Loucy (cell line): ENCODE measurements around the gene KCNQ5.

Experiments used
- H2AFZ ChIP-seq: fragments of 200-600 bp; sonication (generic); 2 replicates; pipeline ENCODE4 v1.6.0; 2016; ENCODE audit warnings: antibody characterized with exemption, mild to moderate bottlenecking, low read length, moderate library complexity
- H3F3A ChIP-seq: fragments of 200-600 bp; 2 replicates; pipeline ENCODE4 v1.6.0; 2016; ENCODE audit warnings: antibody characterized with exemption, low read depth, mild to moderate bottlenecking
- H3K27me3 ChIP-seq: fragments of 200-600 bp; sonication (generic); 2 replicates; pipeline ENCODE4 v1.6.1; 2014; ENCODE audit warnings: low read length, mild to moderate bottlenecking; ENCODE audit not compliant: insufficient read depth, poor library complexity, severe bottlenecking
- H3K36me3 ChIP-seq: fragments of 200-600 bp; sonication (generic); 2 replicates; pipeline ENCODE4 v1.6.1; 2016; ENCODE audit warnings: low read length; ENCODE audit not compliant: insufficient read depth
- H3K4me1 ChIP-seq: fragments of 200-600 bp; sonication (generic); 2 replicates; pipeline ENCODE4 v1.5.1; 2014; ENCODE audit warnings: low read length, mild to moderate bottlenecking; ENCODE audit not compliant: insufficient read depth, poor library complexity, severe bottlenecking
- H3K4me2 ChIP-seq: fragments of 200-600 bp; sonication (generic); 2 replicates; pipeline ENCODE4 v1.6.0; 2014; ENCODE audit warnings: antibody characterized with exemption, low read length, low read depth, mild to moderate bottlenecking; ENCODE audit not compliant: poor library complexity, severe bottlenecking
- H3K4me3 ChIP-seq: fragments of 200-600 bp; sonication (generic); 2 replicates; pipeline ENCODE4 v1.5.1; 2014; ENCODE audit warnings: low read length, mild to moderate bottlenecking, mixed read lengths; ENCODE audit not compliant: poor library complexity, severe bottlenecking
- H3K79me2 ChIP-seq: fragments of 200-600 bp; sonication (generic); 2 replicates; pipeline ENCODE4 v1.6.1; 2014; ENCODE audit warnings: low read length; ENCODE audit not compliant: insufficient read depth
- H3K9ac ChIP-seq: fragments of 200-600 bp; sonication (generic); 2 replicates; pipeline ENCODE4 v1.6.0; 2014; ENCODE audit warnings: mild to moderate bottlenecking, low read depth, low read length, moderate library complexity; ENCODE audit not compliant: poor library complexity, severe bottlenecking
- H3K9me2 ChIP-seq: fragments of 200-600 bp; sonication (generic); replicated peaks from 2 replicates; pipeline ENCODE4 v1.6.1; 2016; ENCODE audit warnings: low read depth, low read length, mixed read lengths
- H3K9me3 ChIP-seq: fragments of 200-600 bp; sonication (generic); 2 replicates; pipeline ENCODE4 v1.6.1; 2014; ENCODE audit warnings: mild to moderate bottlenecking, antibody characterized with exemption, low read length, low read depth; ENCODE audit not compliant: insufficient read depth
- H4K20me1 ChIP-seq: fragments of 200-600 bp; sonication (generic); 2 replicates; pipeline ENCODE4 v1.6.0; 2014; ENCODE audit warnings: antibody characterized with exemption, low read length, mild to moderate bottlenecking; ENCODE audit not compliant: insufficient read depth, poor library complexity, severe bottlenecking
- EZH2phosphoT487 ChIP-seq: fragments of 200-600 bp; IDR thresholded peaks from 2 replicates; pipeline ENCODE4 v1.6.1; 2018; ENCODE audit warnings: antibody characterized with exemption, mild to moderate bottlenecking, moderate library complexity, borderline replicate concordance
- TF ChIP-seq, protein P1 (sequence below): fragments of 200-600 bp; sonication (generic); conservative IDR thresholded peaks from 2 replicates; pipeline ENCODE4 v1.5.1; 2014; ENCODE audit warnings: mild to moderate bottlenecking, antibody characterized with exemption, low read length

KCNQ5 gene

DNA sequence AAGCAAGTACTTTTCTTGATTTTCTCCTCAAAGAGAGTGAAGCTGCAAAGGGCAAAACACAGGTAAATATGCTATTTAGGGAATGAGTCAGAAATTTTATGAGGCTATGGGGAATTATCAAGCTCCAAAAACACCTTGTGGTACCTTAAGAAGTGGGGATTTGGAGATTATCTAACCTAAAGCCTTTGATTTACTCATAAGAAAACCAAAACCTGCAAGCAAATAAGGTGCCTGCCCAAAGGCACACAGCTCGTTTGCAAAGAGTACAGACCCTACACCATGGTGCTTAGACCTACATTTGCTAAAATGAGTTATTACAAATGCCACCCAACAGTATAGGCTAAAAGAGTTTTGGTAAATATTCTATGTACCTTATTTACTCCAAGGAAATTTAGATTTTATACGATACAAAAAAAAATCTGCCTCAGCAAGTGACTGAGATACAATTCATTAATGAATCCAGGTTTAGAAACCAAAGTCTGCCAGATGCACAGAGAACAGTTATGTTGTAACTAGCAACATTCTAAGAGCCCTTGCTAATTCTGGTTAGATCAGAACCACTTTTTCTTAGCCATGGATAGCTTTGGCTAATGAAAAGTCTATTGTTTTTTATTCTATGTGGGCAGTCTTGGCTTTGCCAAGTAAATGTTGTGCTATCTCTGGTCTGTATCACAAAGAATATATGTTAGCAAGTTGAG is 501.9 kb downstream of the KCNQ5 start:
- no peaks in the 10 kb centered on the region for H3K9me2 ChIP-seq
- H3K9ac ChIP-seq = no peak overlapping the region
- no peaks in the 10 kb centered on the region for H4K20me1 ChIP-seq
- no peak overlapping the region for H3K4me3 ChIP-seq
- no peak overlapping the region for H2AFZ ChIP-seq
- H3F3A ChIP-seq = no peaks in the 10 kb centered on the region
- H3K9me3 ChIP-seq = no peaks in the 10 kb centered on the region
- no peaks in the 10 kb centered on the region for H3K79me2 ChIP-seq
- H3K4me1 ChIP-seq = no peaks in the 10 kb centered on the region
- no peaks in the 10 kb centered on the region for H3K36me3 ChIP-seq
- no peak for TF ChIP-seq EZH2phosphoT487
- TF ChIP-seq, protein P1, sequence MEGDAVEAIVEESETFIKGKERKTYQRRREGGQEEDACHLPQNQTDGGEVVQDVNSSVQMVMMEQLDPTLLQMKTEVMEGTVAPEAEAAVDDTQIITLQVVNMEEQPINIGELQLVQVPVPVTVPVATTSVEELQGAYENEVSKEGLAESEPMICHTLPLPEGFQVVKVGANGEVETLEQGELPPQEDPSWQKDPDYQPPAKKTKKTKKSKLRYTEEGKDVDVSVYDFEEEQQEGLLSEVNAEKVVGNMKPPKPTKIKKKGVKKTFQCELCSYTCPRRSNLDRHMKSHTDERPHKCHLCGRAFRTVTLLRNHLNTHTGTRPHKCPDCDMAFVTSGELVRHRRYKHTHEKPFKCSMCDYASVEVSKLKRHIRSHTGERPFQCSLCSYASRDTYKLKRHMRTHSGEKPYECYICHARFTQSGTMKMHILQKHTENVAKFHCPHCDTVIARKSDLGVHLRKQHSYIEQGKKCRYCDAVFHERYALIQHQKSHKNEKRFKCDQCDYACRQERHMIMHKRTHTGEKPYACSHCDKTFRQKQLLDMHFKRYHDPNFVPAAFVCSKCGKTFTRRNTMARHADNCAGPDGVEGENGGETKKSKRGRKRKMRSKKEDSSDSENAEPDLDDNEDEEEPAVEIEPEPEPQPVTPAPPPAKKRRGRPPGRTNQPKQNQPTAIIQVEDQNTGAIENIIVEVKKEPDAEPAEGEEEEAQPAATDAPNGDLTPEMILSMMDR = no peak
- no peak overlapping the region for H3K4me2 ChIP-seq
- no peaks in the 10 kb centered on the region for H3K27me3 ChIP-seq

DNA sequence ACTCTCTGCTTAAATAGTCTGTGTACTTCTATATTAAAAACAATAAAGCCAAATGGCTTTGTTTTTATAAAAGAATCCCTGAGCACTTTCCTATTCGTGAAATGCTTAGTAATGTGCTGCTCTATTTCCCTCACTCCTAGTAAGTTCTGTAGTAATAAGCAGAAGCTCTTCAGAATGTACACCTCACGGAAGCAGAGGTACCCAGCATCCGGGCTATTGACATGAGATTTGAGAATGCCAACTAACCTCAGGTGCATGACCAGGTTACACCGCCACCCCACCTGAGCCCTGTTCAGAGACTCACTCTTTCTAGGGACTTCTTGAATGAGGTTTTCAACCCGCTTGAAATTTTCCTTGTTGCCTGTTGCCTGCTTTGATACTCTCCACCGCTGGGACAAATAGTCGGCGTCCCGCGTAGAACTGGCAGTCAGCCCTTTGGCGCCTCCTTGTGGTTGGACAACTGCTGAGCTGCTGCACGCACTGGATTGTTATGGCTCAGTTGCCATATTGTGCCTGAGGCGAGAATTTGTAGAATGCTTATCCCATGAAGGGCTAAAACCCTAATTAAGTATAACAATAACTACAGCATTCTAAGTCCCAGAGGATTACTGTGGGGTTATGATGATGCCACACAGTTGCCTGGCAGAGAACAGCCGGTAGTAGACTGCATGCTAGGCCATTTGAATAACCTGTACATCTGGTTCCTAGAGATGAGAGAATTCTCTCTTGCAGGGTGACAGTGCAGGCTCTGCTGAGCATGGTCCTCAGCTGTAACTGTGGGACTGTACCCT is 508.0 kb downstream of the KCNQ5 start:
- Histone ChIP-seq H3K4me2 (no peak overlapping the region), H3K9ac (no peak overlapping the region), H3K9me2 (no peaks in the 10 kb centered on the region), H3K4me1 (no peaks in the 10 kb centered on the region), H3K36me3 (no peaks in the 10 kb centered on the region), H3K79me2 (no peaks in the 10 kb centered on the region), H3K9me3 (no peaks in the 10 kb centered on the region), H4K20me1 (no peaks in the 10 kb centered on the region), H3K4me3 (no peak overlapping the region), H3K27me3 (no peaks in the 10 kb centered on the region), H2AFZ (no peak overlapping the region), H3F3A (no peaks in the 10 kb centered on the region)
- TF ChIP-seq EZH2phosphoT487 = no peak
- TF ChIP-seq, protein P1 = peak; percentile 88

DNA sequence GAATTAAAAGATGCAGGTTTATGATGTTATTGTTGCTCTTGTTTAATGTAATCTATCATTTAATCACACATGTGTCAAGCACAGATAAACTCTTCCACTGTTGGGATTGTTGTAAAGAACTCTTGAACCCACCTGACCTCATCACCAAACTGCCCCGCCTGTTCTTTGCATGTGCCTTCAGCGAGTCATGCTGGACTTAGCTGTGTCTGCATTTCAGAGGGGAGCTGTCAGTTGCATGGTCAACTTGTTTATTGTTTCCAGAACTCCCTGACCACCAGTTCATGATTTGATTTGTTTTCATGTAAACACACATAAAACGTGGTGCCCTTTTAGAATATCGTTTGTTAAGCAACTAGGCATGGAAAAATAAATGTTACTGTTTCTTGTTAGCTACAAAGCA is 509.8 kb downstream of the KCNQ5 start:
- H2AFZ ChIP-seq = no peak overlapping the region
- H3K9me2 ChIP-seq = no peaks in the 10 kb centered on the region
- H3K36me3 ChIP-seq = no peaks in the 10 kb centered on the region
- no peaks in the 10 kb centered on the region for H4K20me1 ChIP-seq
- no peaks in the 10 kb centered on the region for H3F3A ChIP-seq
- no peak overlapping the region for H3K4me2 ChIP-seq
- H3K4me3 ChIP-seq = no peak overlapping the region
- H3K79me2 ChIP-seq = no peaks in the 10 kb centered on the region
- H3K4me1 ChIP-seq = no peaks in the 10 kb centered on the region
- H3K27me3 ChIP-seq = no peaks in the 10 kb centered on the region
- H3K9me3 ChIP-seq = no peaks in the 10 kb centered on the region
- no peak for TF ChIP-seq EZH2phosphoT487
- TF ChIP-seq, protein P1 = no peak
- H3K9ac ChIP-seq = no peak overlapping the region
